ENCODE results near the gene VGF. TPM values are rescaled to one million over a fixed set of nuclear protein-coding genes. Genes with fewer than 3 reads are reported as not detected.

Gene VGF
- total and polyA plus RNA-seq, 2 donors (not counting 3 experiments of a cell fraction or from before 2014, with no cell fraction given) = 0.03 TPM; not detected in 1

GRCh38 chr7:101189109-101189508, 23.7 kb upstream of the VGF start:
- H3K9me3 ChIP-seq (replicated peaks; ENCODE audit: control insufficient read depth, insufficient read depth, low read length) = no peaks in the 10 kb centered on the region
- POLR2A ChIA-PET = no interaction called here
- H3K27me3 ChIP-seq (ENCODE audit: control insufficient read depth in 2 of 2, insufficient read depth in 2 of 2, low read length in 2 of 2) = no peaks in the 10 kb centered on the region
- DNase-seq (ENCODE audit: low read depth, low spot score) = no peak
- no peaks in the 10 kb centered on the region for H3K79me2 ChIP-seq (ENCODE audit: control insufficient read depth, insufficient read depth, low read length)
- H3K27ac ChIP-seq (ENCODE audit: insufficient read depth, low read depth, low read length) = no peak overlapping the region
- FAIRE-seq = no peak
- CTCF ChIA-PET = no interaction called here
- H3K36me3 ChIP-seq (ENCODE audit: control insufficient read depth in 2 of 2, extremely low read depth in 1 of 2, insufficient read depth in 2 of 2, low read length in 2 of 2) = no peaks in the 10 kb centered on the region
- TF ChIP-seq FOS (IDR thresholded peaks at IDR 0.05; ENCODE audit: borderline replicate concordance, insufficient read depth, low read length) (no peak), POLR2A (IDR thresholded peaks at IDR 0.05; ENCODE audit: low read depth, low read length) (no peak), GATA2 (IDR thresholded peaks at IDR 0.05; ENCODE audit: insufficient read depth, insufficient read length, low read depth, low read length) (no peak), POLR2AphosphoS5 (IDR thresholded peaks at IDR 0.05; ENCODE audit: insufficient read depth, low read depth, low read length) (no peak)
- TF ChIP-seq, protein P1, sequence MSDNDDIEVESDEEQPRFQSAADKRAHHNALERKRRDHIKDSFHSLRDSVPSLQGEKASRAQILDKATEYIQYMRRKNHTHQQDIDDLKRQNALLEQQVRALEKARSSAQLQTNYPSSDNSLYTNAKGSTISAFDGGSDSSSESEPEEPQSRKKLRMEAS (IDR thresholded peaks at IDR 0.05; ENCODE audit: insufficient read depth, insufficient read length) = no peak
- no peak overlapping the region for H3K4me3 ChIP-seq (replicated peaks in 1 of 3; ENCODE audit: insufficient read depth in 1 of 3, low read depth in 1 of 3, low read length in 3 of 3)
- no peak overlapping the region for H3K9ac ChIP-seq (replicated peaks; ENCODE audit: extremely low read depth, insufficient read depth, low read length)
- H3K4me2 ChIP-seq (ENCODE audit: insufficient read depth, low read length) = no peak overlapping the region
- dilution Hi-C loops (cut with MboI; ENCODE audit: extremely low pct_ligation_motif_present, low sequenced_read_pairs) (no loop called here), intact Hi-C loops (cut with micrococcal nuclease) (no loop called here)
- H3K4me1 ChIP-seq (ENCODE audit: control insufficient read depth, extremely low read depth, insufficient read depth, low read length) = no peaks in the 10 kb centered on the region
- no peaks in the 10 kb centered on the region for H4K20me1 ChIP-seq (replicated peaks; ENCODE audit: control insufficient read depth, extremely low read depth, insufficient read depth, low read length)
- BruUV-seq (replicated peaks) = no TSS peak
- H2AFZ ChIP-seq (ENCODE audit: low read depth, low read length) = no peak overlapping the region
- H3K9me1 ChIP-seq (replicated peaks; ENCODE audit: control insufficient read depth, extremely low read depth, insufficient read depth, low read length) = no peaks in the 10 kb centered on the region

DNA sequence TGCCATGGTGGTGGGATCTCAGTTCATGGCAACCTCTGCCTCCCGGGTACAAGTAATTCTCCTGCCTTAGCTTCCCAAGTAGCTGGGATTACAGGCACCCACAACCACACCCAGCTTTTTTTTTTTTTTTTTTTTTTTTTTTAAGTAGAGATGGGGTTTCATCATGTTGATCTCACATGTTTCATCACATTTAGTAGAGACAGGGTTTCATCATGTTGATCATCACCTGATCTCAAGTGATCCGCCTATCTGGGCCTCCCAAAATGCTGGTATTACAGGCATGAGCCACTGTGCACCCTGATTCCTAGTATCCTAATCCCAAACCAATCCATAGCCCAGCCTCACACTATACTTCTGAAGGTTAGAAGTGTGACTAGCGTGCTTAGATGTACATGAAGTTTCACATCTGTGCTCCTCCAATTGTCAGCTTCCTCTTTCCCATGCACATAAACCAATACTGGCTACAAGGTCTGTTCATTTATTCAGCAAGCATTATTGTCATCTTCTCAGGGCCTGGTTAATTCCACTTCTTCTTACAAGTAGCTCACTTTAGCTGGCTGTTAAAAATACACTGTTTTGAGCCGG, 21.6 kb upstream of the VGF start:
- no peak overlapping the region for H3K4me2 ChIP-seq (ENCODE audit: insufficient read depth, low read length)
- intact Hi-C loops (cut with micrococcal nuclease) (no loop called here), dilution Hi-C loops (cut with MboI; ENCODE audit: extremely low pct_ligation_motif_present, low sequenced_read_pairs) (no loop called here)
- H3K4me1 ChIP-seq (ENCODE audit: control insufficient read depth, extremely low read depth, insufficient read depth, low read length) = no peaks in the 10 kb centered on the region
- no peak for DNase-seq (ENCODE audit: low read depth, low spot score)
- BruUV-seq (replicated peaks) = no TSS peak
- no peaks in the 10 kb centered on the region for H3K9me3 ChIP-seq (replicated peaks; ENCODE audit: control insufficient read depth, insufficient read depth, low read length)
- no peaks in the 10 kb centered on the region for H3K79me2 ChIP-seq (ENCODE audit: control insufficient read depth, insufficient read depth, low read length)
- FAIRE-seq = no peak
- no peak overlapping the region for H2AFZ ChIP-seq (ENCODE audit: low read depth, low read length)
- H3K36me3 ChIP-seq (ENCODE audit: control insufficient read depth in 2 of 2, extremely low read depth in 1 of 2, insufficient read depth in 2 of 2, low read length in 2 of 2) = no peaks in the 10 kb centered on the region
- ChIA-PET POLR2A (interaction anchor here (0.7 kb wide), 1 partner anchor 109 kb away, joined by 5 read pairs; no protein-coding TSS in a partner anchor), CTCF (interaction anchor here (0.6 to 2.3 kb wide), 4 partner anchors 31 to 96 kb away, joined by 3 to 13 read pairs (median 3); no protein-coding TSS in a partner anchor)
- no peaks in the 10 kb centered on the region for H4K20me1 ChIP-seq (replicated peaks; ENCODE audit: control insufficient read depth, extremely low read depth, insufficient read depth, low read length)
- no peak overlapping the region for H3K27ac ChIP-seq (ENCODE audit: insufficient read depth, low read depth, low read length)
- no peak overlapping the region for H3K4me3 ChIP-seq (replicated peaks in 1 of 3; ENCODE audit: insufficient read depth in 1 of 3, low read depth in 1 of 3, low read length in 3 of 3)
- no peak for TF ChIP-seq MYC (IDR thresholded peaks at IDR 0.05; ENCODE audit: low read depth, low read length)
- TF ChIP-seq POLR2AphosphoS5 (IDR thresholded peaks at IDR 0.05; ENCODE audit: insufficient read depth, low read depth, low read length) = no peak
- TF ChIP-seq CTCF (IDR thresholded peaks at IDR 0.05; ENCODE audit: extremely low read depth in 1 of 2, insufficient read depth in 1 of 2, low read depth in 1 of 2, low read length in 2 of 2) = no peak
- TF ChIP-seq, protein P1 (IDR thresholded peaks at IDR 0.05; ENCODE audit: insufficient read depth, insufficient read length) = no peak
- TF ChIP-seq POLR2A (IDR thresholded peaks at IDR 0.05; ENCODE audit: low read depth, low read length) = no peak
- TF ChIP-seq EZH2 (IDR thresholded peaks at IDR 0.05; ENCODE audit: borderline replicate concordance, low read depth, low read length, severe bottlenecking) = no peak
- no peak for TF ChIP-seq GATA2 (IDR thresholded peaks at IDR 0.05; ENCODE audit: insufficient read depth, insufficient read length, low read depth, low read length)
- no peak for TF ChIP-seq FOS (IDR thresholded peaks at IDR 0.05; ENCODE audit: borderline replicate concordance, insufficient read depth, low read length)
- no peak for TF ChIP-seq JUN (IDR thresholded peaks at IDR 0.05; ENCODE audit: borderline replicate concordance, insufficient read depth, insufficient read length, low read depth)
- H3K27me3 ChIP-seq (ENCODE audit: control insufficient read depth in 2 of 2, insufficient read depth in 2 of 2, low read length in 2 of 2) = no peaks in the 10 kb centered on the region
- no peak overlapping the region for H3K9ac ChIP-seq (replicated peaks; ENCODE audit: extremely low read depth, insufficient read depth, low read length)
- H3K9me1 ChIP-seq (replicated peaks; ENCODE audit: control insufficient read depth, extremely low read depth, insufficient read depth, low read length) = no peaks in the 10 kb centered on the region

Measured in endothelial cell of umbilical vein (primary cell).